MCF 10A (cell line): ENCODE results near the gene RRBP1. TPM values are rescaled to one million over a fixed set of nuclear protein-coding genes. Genes with fewer than 3 reads are reported as not detected.

Source experiments
- BruUV-seq: library from RNA; stranded (reverse); fragments of 400-500 nt; replicated peaks from 2 replicates; lab custom pipeline; 2021; lab: Mats Ljungman, UMichigan
- CTCF ChIA-PET: fragments of 300-600 bp; sonication (Branson Sonifier 250); formaldehyde crosslinking; extraction: SDS; loops from one replicate; lab custom pipeline; 2021; ENCODE audit warnings: antibody characterized with exemption, inconsistent platforms; lab: Yijun Ruan, JAX
- POLR2A ChIA-PET: fragments of 300-600, 350-650 bp; sonication (Branson Sonifier 250); formaldehyde crosslinking; extraction: SDS; loops from one replicate; lab custom pipeline; 2020; ENCODE audit warnings: antibody characterized with exemption, inconsistent platforms; lab: Yijun Ruan, JAX
- DNase-seq: peaks from one replicate; pipeline ENCODE4 v3.0.0-alpha.2; 2018; ENCODE audit not compliant: unreplicated experiment
- H3K27ac Mint-ChIP-seq: one replicate; pipeline ENCODE4 v1.8.0; 2022; ENCODE audit warnings: mild to moderate bottlenecking, low read depth, mixed read lengths; ENCODE audit not compliant: unreplicated experiment
- H3K27me3 Mint-ChIP-seq: one replicate; pipeline ENCODE4 v1.8.0; 2022; ENCODE audit warnings: mixed read lengths; ENCODE audit not compliant: insufficient read depth, unreplicated experiment
- H3K36me3 Mint-ChIP-seq: one replicate; pipeline ENCODE4 v1.8.0; 2022; ENCODE audit warnings: mild to moderate bottlenecking, moderate library complexity, mixed read lengths; ENCODE audit not compliant: insufficient read depth, unreplicated experiment
- H3K4me1 Mint-ChIP-seq: one replicate; pipeline ENCODE4 v1.8.0; 2022; ENCODE audit warnings: mixed read lengths; ENCODE audit not compliant: insufficient read depth, unreplicated experiment
- H3K4me3 Mint-ChIP-seq: one replicate; pipeline ENCODE4 v1.8.0; 2022; ENCODE audit warnings: mild to moderate bottlenecking, moderate library complexity, mixed read lengths; ENCODE audit not compliant: unreplicated experiment
- H3K9me3 Mint-ChIP-seq: one replicate; pipeline ENCODE4 v1.8.0; 2022; ENCODE audit warnings: mixed read lengths; ENCODE audit not compliant: unreplicated experiment
- intact Hi-C: fragments of 100-400 bp; cut with micrococcal nuclease; formaldehyde crosslinking; loops from 2 replicates; pipeline ENCODE4 v1.14.1; 2022
- total RNA-seq: library from RNA; stranded (reverse); gene quantifications from 2 replicates; pipeline ENCODE4 v1.2.3, GENCODE V29; 2022
- TF ChIP-seq, protein P1 (sequence below): fragments of 200-600 bp; IDR thresholded peaks from one replicate; pipeline ENCODE4 v1.8.0; 2022; ENCODE audit warnings: antibody characterized with exemption, mild to moderate bottlenecking; ENCODE audit not compliant: unreplicated experiment

The RRBP1 gene
- total RNA-seq, 1 experiment from 2014 or later: 203 TPM

DNA sequence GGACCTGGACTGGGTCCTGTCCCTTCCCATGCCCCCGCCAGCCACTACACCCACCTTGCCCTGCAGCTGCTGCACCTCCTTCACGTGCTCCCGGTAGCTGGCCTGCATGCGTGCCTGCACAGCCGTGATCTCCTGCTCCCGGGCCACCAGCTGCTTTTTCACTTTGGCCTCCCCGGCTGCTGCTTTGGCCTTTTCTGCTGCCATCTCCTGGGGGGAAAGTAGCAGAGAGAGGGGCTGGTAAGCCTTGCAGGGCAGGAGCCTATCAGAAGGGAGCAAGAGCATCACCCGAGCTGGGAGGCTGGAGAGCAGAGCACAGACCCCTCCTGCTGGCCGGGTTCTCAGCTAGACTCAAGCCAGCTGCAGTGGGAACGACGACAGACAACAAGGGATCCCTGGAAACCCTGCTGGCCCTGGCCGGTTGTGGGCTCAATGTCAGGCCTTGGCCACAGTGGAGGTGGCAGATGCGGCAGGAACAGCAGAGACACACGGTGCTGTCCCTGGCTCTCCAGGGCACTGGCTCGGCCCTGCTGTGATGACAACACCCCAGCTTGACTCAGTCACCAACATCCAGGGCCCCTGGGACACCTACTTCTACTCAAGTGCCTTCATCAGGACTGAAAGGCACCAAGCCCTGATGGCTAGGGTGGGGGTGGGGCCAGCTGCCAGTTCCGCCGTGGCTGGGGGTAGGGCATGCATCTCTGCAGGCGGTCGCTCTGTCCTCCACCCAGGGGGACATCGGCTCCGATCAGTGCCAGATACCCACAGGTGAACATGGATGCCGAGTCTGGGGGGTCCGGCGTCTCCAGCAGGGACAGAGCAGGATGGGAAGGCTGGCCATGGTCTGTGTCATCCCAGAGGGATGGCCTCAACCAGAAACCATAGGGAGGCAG lies 45.3 kb downstream of the RRBP1 start:
- TF ChIP-seq, protein P1, sequence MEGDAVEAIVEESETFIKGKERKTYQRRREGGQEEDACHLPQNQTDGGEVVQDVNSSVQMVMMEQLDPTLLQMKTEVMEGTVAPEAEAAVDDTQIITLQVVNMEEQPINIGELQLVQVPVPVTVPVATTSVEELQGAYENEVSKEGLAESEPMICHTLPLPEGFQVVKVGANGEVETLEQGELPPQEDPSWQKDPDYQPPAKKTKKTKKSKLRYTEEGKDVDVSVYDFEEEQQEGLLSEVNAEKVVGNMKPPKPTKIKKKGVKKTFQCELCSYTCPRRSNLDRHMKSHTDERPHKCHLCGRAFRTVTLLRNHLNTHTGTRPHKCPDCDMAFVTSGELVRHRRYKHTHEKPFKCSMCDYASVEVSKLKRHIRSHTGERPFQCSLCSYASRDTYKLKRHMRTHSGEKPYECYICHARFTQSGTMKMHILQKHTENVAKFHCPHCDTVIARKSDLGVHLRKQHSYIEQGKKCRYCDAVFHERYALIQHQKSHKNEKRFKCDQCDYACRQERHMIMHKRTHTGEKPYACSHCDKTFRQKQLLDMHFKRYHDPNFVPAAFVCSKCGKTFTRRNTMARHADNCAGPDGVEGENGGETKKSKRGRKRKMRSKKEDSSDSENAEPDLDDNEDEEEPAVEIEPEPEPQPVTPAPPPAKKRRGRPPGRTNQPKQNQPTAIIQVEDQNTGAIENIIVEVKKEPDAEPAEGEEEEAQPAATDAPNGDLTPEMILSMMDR: no peak
- DNase-seq: no peak
- Mint-ChIP-seq H3K27me3 (no peaks in the 10 kb centered on the region), H3K4me3 (no peak overlapping the region), H3K36me3 (peaks cover 50% of the 10 kb centered on the region), H3K4me1 (no peaks in the 10 kb centered on the region), H3K27ac (no peak overlapping the region), H3K9me3 (no peaks in the 10 kb centered on the region)
- no TSS peak for BruUV-seq
- CTCF ChIA-PET: interaction anchor here (0.6 to 1.9 kb wide), 8 partner anchors 9 to 360 kb away, joined by 3 to 7 read pairs (median 4); no protein-coding TSS in a partner anchor
- intact Hi-C loops: no loop called here
- POLR2A ChIA-PET: no interaction called here

DNA sequence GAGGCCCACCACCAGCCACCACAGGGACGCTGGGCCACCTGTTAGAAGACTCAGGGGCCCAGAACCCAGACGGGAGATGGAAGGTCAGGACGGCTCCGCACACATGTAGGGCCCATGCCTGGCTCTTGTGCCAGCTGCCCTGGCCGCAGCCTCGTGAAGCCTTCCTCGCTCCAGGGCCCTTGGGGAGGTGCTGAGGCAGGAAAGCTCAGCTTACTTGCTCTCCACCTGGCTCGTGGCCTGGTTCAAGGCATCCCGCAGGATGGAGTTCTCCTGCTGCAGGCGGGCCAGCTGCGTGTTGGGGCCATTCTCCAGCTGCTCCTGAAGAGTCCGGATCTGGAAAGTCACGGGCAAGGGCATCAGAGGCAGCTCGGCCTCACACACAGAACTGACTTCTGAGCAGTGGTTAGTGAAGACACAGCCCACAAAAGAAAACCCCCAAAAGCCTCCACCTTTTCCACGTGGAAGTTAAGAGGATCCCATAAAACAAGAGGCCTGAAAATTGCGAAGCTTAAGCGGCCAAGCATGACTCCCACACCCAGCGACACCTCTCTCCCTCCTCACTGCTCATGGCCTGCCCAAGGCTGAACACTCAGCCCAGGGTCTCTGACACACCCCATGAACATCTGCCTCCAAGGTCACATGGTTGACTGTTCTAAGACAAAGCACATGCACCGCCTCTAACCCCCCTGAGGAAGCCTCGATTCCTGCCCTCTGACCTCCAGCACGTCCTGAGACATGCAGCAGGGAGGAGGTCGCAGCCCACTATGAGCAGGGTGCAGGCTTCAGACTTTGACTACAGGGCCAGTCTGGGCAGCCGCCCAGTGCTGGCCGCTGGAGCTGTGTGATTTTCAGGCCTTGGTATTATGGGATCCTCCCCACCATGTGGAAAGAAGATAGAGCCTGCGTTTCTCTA lies 46.5 kb downstream of the RRBP1 start:
- H3K27ac Mint-ChIP-seq: no peak overlapping the region
- POLR2A ChIA-PET: no interaction called here
- H3K36me3 Mint-ChIP-seq: peaks cover 58% of the 10 kb centered on the region
- no peak for DNase-seq
- no peaks in the 10 kb centered on the region for H3K27me3 Mint-ChIP-seq
- H3K4me3 Mint-ChIP-seq: no peak overlapping the region
- CTCF ChIA-PET: interaction anchor here (0.5 to 1.3 kb wide), 6 partner anchors 8 to 62 kb away, joined by 3 to 4 read pairs (median 4); no protein-coding TSS in a partner anchor
- H3K4me1 Mint-ChIP-seq: no peaks in the 10 kb centered on the region
- no TSS peak for BruUV-seq
- TF ChIP-seq, protein P1: no peak
- H3K9me3 Mint-ChIP-seq: no peaks in the 10 kb centered on the region
- intact Hi-C loops: no loop called here

DNA sequence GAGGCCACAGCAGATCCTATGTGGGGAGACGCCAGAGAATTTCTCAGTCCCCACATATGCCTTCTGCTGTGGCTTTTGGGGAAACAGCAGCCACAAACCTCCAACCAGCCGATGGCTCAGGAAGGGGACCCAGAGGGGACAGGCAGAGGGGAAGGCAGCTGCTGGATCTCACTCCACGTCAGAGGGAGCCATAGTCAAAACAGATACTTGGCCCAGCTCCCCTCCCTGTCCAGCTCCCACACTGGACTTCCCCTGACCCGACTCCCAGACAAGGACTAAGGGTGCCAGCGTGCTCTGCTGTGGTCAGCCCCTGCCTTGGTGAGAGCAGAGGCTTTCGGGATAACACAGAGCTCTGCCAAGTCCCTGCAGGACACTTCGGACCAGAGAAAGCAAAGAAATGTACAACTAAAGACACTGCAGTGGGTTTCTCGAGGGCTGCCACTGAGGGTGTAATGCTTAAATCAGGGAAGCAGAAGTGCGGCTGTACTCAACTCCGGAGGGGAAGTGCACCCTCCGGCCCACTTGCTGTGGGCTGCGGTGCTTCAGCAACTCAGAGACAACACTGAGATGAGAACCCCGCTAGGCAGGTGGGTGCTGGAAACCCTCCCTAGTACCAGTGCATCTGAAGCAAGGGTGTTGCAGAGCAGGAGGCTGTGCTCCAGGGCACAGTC lies 47.2 kb downstream of the RRBP1 start:
- Mint-ChIP-seq H3K9me3 (no peaks in the 10 kb centered on the region), H3K36me3 (peaks cover 55% of the 10 kb centered on the region), H3K4me1 (no peaks in the 10 kb centered on the region), H3K27me3 (no peaks in the 10 kb centered on the region), H3K4me3 (no peak overlapping the region), H3K27ac (no peak overlapping the region)
- ChIA-PET CTCF (interaction anchor here (0.7 to 1.0 kb wide), 2 partner anchors 9 to 562 kb away, joined by 3 to 4 read pairs; no protein-coding TSS in a partner anchor), POLR2A (interaction anchor here (0.6 to 0.7 kb wide), 2 partner anchors 45 to 93 kb away, joined by 3 read pairs; no protein-coding TSS in a partner anchor)
- BruUV-seq: no TSS peak
- intact Hi-C loops: no loop called here
- TF ChIP-seq, protein P1: no peak
- DNase-seq: no peak
